Renal pelvis (tissue), 4 donors: ENCODE results near the gene PDZK1. TPM values are rescaled to one million over a fixed set of nuclear protein-coding genes. Genes with fewer than 3 reads are reported as not detected.
"Not testable (repeated sequence)": the region's sequence is repeated elsewhere in the genome, so short reads cannot be mapped to it uniquely, and the experiment has no call there.

Experiments used
- DNase-seq: peaks from one replicate; pipeline ENCODE4 v3.0.0-alpha.2; 2013
- polyA plus RNA-seq, 3 donors: library from polyadenylated mRNA; unstranded; fragments of 120-200 nt; gene quantifications; one replicate each; pipeline ENCODE4 v1.2.1, GENCODE V29; 2013; ENCODE audit not compliant: insufficient read length in 3 of 3

PDZK1 gene
- polyA plus RNA-seq, 3 donors = 179 to 244 (median 186) TPM

DNA sequence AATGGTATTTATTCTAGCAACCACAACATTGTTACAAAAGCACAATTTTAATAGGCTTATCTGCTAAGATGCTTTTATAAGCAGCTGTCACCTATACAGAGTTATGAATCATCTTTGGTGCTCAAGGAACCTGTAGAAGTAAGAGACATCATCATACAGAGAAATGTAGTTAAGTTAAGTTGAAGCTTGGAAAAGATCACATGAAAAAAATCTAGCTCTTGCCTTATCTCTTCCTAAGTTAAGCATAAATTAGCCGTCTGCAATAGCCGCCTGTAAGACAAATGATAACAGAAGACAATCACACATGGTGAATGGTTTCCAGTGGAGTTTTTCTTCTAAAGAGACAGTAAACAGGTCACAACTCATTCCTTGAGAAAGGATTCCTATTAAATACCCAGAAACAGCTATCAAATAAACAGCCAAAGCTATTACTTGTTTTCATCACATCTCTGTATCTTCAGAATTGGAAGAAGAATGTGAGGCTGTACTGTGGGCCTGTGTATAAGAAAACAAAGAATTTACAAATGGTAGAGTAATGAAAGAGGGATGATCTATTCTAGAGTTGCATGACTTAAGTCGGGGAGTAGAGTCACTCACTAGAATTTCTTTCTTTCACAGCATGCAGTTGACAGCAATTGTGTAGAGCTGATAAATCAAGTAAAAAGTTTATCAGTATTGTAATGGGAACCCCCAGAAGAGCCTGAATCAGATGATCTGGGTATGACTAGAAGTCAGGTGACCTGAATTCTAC lies 36.0 kb downstream of the PDZK1 start:
- not testable (repeated sequence) for DNase-seq

DNA sequence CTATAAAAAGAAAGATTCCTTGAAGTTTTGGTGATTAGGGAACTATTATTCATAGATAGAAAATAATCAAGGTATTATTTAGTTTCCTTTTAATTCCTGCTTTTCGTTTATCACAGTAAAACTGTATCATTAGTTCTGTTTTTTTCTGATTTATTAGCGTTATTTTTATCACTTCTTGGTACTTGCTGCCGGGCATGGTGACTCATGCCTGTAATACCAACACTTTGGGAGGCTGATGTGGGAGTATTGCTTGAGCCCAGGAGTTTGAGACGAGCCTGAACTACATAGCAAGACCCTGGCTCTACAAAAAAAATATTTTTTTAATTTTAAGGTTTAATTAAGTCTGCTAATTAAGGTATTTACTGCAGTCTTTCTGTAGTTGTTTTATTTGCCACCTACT lies 42.2 kb downstream of the PDZK1 start:
- not testable (repeated sequence) for DNase-seq

DNA sequence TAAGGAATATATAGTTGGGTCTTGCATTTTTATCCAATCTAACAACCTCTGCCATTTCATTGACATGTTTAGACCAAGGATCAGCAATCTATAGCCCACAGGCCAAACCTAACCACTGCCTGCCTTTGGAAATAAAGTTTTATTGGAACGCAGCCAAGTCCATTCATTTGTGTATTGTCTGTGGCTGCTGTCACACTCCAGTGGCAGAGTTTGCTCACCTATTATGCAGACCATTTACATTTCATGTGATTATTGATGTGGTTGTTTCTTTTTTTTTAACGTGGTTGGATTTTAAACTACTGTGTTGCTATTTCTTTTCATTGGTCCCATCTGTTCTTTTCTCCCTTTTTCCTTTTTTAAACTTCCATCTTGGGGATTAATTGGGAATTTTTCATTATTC lies 44.7 kb downstream of the PDZK1 start:
- DNase-seq = not testable (repeated sequence)

DNA sequence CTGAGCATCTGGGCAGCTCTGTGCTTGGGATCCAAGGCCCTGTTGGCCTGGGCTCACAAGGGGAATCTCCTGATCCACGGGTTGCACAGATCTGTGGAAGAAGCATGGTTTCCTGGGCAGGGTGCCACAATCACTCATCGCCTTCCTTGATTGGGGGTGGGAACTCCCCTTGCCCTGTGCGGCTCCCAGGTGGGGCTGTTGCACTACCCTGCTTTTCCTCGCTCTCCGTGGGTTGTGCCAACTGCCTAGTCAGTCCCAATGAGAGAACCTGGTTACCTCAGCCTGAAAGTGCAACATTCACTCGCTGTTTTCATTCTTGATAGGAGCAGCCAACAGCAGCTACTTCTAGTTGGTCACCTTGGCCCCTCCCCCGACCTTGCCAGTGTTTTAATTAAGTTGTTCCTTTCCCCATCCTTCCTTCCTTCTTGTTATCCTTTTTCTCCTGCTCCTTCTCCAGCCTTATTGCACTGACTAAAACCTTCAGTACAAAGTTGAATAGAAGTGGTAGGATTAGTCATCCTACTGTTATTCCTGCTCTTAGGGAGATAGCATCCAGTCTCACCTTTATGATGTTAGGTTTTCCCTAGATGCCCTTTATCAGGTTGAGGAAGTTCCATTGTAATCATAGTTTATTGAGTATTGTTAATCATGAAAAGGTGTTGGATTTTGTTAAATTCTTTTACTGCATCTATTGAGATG lies 50.8 kb downstream of the PDZK1 start:
- not testable (repeated sequence) for DNase-seq

DNA sequence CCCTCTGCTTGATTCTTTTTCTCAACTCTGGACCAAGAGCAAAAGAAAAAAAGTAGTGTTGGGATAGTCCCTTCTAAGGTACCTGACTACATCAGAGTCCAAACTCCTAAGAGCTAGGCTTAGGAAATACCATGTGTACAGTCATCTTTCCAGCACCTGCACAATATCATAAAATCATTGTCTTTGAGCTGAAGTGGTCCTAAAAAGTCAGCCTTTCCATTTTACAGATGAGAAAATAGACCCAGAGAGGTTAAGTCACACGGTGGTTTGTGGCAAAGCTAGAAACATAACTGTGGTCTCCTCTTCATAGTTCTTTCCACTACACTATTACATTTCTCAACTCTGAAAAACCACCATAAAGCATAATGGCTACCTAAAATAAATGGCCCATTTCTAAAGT lies 63.2 kb downstream of the PDZK1 start:
- DNase-seq = not testable (repeated sequence)

DNA sequence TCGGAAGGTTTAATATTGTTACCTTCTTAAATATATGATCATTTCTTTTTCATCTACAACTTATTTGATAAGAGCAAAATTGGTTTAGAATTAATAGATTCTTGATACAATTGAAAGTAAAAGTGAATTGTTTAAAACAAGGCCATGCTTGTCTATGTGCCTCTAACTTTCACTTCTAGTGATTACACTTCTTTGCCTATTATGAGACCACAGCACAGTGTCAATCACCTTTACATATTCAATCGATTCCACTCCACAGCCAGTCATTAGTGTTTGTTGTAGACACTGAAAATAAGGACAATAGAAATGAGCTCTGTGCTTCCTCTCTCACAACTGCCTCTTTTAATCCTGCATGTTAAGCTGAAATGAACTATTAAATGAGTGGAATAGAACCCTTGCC lies 65.3 kb downstream of the PDZK1 start:
- DNase-seq = not testable (repeated sequence)

DNA sequence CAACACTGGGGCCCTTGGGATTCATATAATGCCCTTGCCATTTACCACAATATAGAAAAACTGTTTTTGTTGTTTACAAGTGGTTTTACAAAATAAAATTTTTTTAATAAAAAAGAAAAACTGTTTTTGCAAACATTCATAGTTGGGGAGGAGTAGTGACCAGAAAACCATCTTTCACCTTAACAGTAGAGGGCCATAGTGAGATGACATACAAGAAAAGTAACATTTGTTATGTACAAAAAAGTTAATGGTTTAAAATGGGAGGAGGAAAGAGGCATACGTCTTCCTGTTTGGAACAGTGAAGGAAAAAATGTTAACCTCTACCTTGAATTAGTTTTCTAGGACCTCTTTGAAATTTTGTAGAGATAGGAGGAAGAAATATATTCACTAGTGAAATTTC lies 70.9 kb downstream of the PDZK1 start:
- not testable (repeated sequence) for DNase-seq

DNA sequence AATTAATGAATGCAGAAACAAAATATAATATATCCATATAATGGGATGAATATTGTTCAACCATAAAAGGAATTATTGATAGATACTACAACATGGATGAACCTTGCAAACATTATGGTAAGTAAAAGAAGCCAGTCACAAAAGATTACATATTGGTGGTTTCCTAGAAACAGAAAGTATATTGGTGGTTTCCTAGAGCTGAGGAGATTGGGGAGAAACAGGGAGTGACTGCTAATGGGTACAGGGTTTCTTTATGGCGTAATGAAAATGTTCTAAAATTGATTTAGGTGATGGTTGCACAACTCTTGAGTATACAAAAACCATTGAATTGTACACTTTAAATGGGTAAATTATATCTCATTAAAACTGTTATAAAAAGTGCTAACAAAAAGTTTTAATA lies 85.0 kb downstream of the PDZK1 start:
- DNase-seq = not testable (repeated sequence)

Other genes with a start within 250 kb of the PDZK1 start
- gene GPR89A, start 99.4 kb downstream of the PDZK1 start, polyA plus RNA-seq = 10 to 100 TPM; 39.7 to 47.1 (median 41.7) TPM
- 1 to 10 TPM; 1.0 to 4.1 (median 2.6) TPM for gene CD160, start 12.1 kb upstream of the PDZK1 start, polyA plus RNA-seq
- 10 to 100 TPM; 12.4 to 21.9 (median 20.7) TPM for gene RNF115, start 116.7 kb upstream of the PDZK1 start, polyA plus RNA-seq
- gene POLR3C, start 116.8 kb upstream of the PDZK1 start, polyA plus RNA-seq = 10 to 100 TPM; 35.9 to 41.3 (median 39.5) TPM
- 1 to 10 TPM; 6.5 to 9.1 (median 8.0) TPM for gene NUDT17, start 138.3 kb upstream of the PDZK1 start, polyA plus RNA-seq
- gene PIAS3, start 151.7 kb upstream of the PDZK1 start, polyA plus RNA-seq = 10 to 100 TPM; 52.5 to 59.6 (median 55.4) TPM
- 1 to 10 TPM; 2.6 to 2.8 (median 2.7) TPM for gene ANKRD35, start 178.5 kb upstream of the PDZK1 start, polyA plus RNA-seq
- gene ITGA10, start 202.7 kb upstream of the PDZK1 start, polyA plus RNA-seq = 1 to 10 TPM in 2 of 3 donors, under 1 TPM in 1; 0.61 to 2.3 (median 1.4) TPM
- gene PEX11B, start 211.3 kb upstream of the PDZK1 start, polyA plus RNA-seq = 10 to 100 TPM; 49.4 to 59.3 (median 56.8) TPM
- gene RBM8A, start 220.1 kb upstream of the PDZK1 start, polyA plus RNA-seq = 100 to 1,000 TPM; 179 to 211 (median 202) TPM